ENCODE data around the gene DNPH1.

DNPH1 gene

GRCh38 chr6:43188426-43188825, 40.9 kb downstream of the DNPH1 start:
- in situ Hi-C loops (cut with HindIII; ENCODE audit: low pct_unique_long_range_greater_than_20kb, low sequenced_read_pairs): no loop called here
- no peak for TF ChIP-seq JUND (IDR thresholded peaks at IDR 0.05; ENCODE audit: low read depth)
- DNase-seq (ENCODE audit: low read depth in 1 of 2, low spot score in 1 of 2): no peak

- no peak for TF ChIP-seq JUND (IDR thresholded peaks at IDR 0.05; ENCODE audit: low read depth)
- DNase-seq (ENCODE audit: low read depth in 1 of 2, low spot score in 1 of 2): no peak
- in situ Hi-C loops (cut with HindIII; ENCODE audit: low pct_unique_long_range_greater_than_20kb, low sequenced_read_pairs): no loop called here
Observed at GRCh38 chr6:43187821-43188220, 41.5 kb downstream of the DNPH1 start.

- in situ Hi-C loops (cut with HindIII; ENCODE audit: low pct_unique_long_range_greater_than_20kb, low sequenced_read_pairs): no loop called here
- DNase-seq (ENCODE audit: low read depth in 1 of 2, low spot score in 1 of 2): no peak
- TF ChIP-seq JUND (IDR thresholded peaks at IDR 0.05; ENCODE audit: low read depth): no peak
Observed at GRCh38 chr6:43186706-43187105, 42.6 kb downstream of the DNPH1 start.

GRCh38 chr6:43186019-43186418, 43.3 kb downstream of the DNPH1 start:
- no peak for DNase-seq (ENCODE audit: low read depth in 1 of 2, low spot score in 1 of 2)
- in situ Hi-C loops (cut with HindIII; ENCODE audit: low pct_unique_long_range_greater_than_20kb, low sequenced_read_pairs): no loop called here
- no peak for TF ChIP-seq JUND (IDR thresholded peaks at IDR 0.05; ENCODE audit: low read depth)

GRCh38 chr6:43185391-43185985, 43.8 kb downstream of the DNPH1 start:
- in situ Hi-C loops (cut with HindIII; ENCODE audit: low pct_unique_long_range_greater_than_20kb, low sequenced_read_pairs): no loop called here
- no peak for TF ChIP-seq JUND (IDR thresholded peaks at IDR 0.05; ENCODE audit: low read depth)
- DNase-seq (ENCODE audit: low read depth in 1 of 2, low spot score in 1 of 2): no peak

GRCh38 chr6:43184268-43184985, 44.9 kb downstream of the DNPH1 start:
- no peak for DNase-seq (ENCODE audit: low read depth in 1 of 2, low spot score in 1 of 2)
- TF ChIP-seq JUND (IDR thresholded peaks at IDR 0.05; ENCODE audit: low read depth): no peak
- in situ Hi-C loops (cut with HindIII; ENCODE audit: low pct_unique_long_range_greater_than_20kb, low sequenced_read_pairs): no loop called here

GRCh38 chr6:43183441-43183840, 45.8 kb downstream of the DNPH1 start:
- in situ Hi-C loops (cut with HindIII; ENCODE audit: low pct_unique_long_range_greater_than_20kb, low sequenced_read_pairs): no loop called here
- TF ChIP-seq JUND (IDR thresholded peaks at IDR 0.05; ENCODE audit: low read depth): no peak

GRCh38 chr6:43181942-43182860, 47.1 kb downstream of the DNPH1 start, which contains the start of gene CUL9:
CUL9 (plus strand) TSS chr6:43182196; CDS start chr6:43184311, 2,115 bp downstream.
- in situ Hi-C loops (cut with HindIII; ENCODE audit: low pct_unique_long_range_greater_than_20kb, low sequenced_read_pairs): no loop called here
- peak; percentile 77 to 82 for DNase-seq (ENCODE audit: low read depth in 1 of 2, low spot score in 1 of 2)
- TF ChIP-seq JUND (IDR thresholded peaks at IDR 0.05; ENCODE audit: low read depth): no peak

More at GRCh38 chr6:43183441-43183840, 45.8 kb downstream of the DNPH1 start:
- no peak for DNase-seq (ENCODE audit: low read depth in 1 of 2, low spot score in 1 of 2)

GRCh38 chr6:43181621-43181941, 47.7 kb downstream of the DNPH1 start:
- TF ChIP-seq JUND (IDR thresholded peaks at IDR 0.05; ENCODE audit: low read depth): no peak
- no peak for DNase-seq (ENCODE audit: low read depth in 1 of 2, low spot score in 1 of 2)
- in situ Hi-C loops (cut with HindIII; ENCODE audit: low pct_unique_long_range_greater_than_20kb, low sequenced_read_pairs): no loop called here

- DNase-seq (ENCODE audit: low read depth in 1 of 2, low spot score in 1 of 2): no peak
- TF ChIP-seq JUND (IDR thresholded peaks at IDR 0.05; ENCODE audit: low read depth): no peak
- in situ Hi-C loops (cut with HindIII; ENCODE audit: low pct_unique_long_range_greater_than_20kb, low sequenced_read_pairs): no loop called here
Observed at GRCh38 chr6:43180985-43181384, 48.3 kb downstream of the DNPH1 start.

- in situ Hi-C loops (cut with HindIII; ENCODE audit: low pct_unique_long_range_greater_than_20kb, low sequenced_read_pairs): no loop called here
Observed at GRCh38 chr6:43180058-43180457, 49.2 kb downstream of the DNPH1 start.

GRCh38 chr6:43178951-43179830, 50.1 kb downstream of the DNPH1 start:
- in situ Hi-C loops (cut with HindIII; ENCODE audit: low pct_unique_long_range_greater_than_20kb, low sequenced_read_pairs): no loop called here
- DNase-seq (ENCODE audit: low read depth in 1 of 2, low spot score in 1 of 2): no peak
- TF ChIP-seq JUND (IDR thresholded peaks at IDR 0.05; ENCODE audit: low read depth): no peak

More at GRCh38 chr6:43180058-43180457, 49.2 kb downstream of the DNPH1 start:
- no peak for TF ChIP-seq JUND (IDR thresholded peaks at IDR 0.05; ENCODE audit: low read depth)
- DNase-seq (ENCODE audit: low read depth in 1 of 2, low spot score in 1 of 2): no peak

Measured in T47D (cell line).